ENCODE measurements around the gene ADH1C.
"Not testable (repeated sequence)": the region's sequence is repeated elsewhere in the genome, so short reads cannot be mapped to it uniquely, and the experiment has no call there.

The ADH1C gene

DNA sequence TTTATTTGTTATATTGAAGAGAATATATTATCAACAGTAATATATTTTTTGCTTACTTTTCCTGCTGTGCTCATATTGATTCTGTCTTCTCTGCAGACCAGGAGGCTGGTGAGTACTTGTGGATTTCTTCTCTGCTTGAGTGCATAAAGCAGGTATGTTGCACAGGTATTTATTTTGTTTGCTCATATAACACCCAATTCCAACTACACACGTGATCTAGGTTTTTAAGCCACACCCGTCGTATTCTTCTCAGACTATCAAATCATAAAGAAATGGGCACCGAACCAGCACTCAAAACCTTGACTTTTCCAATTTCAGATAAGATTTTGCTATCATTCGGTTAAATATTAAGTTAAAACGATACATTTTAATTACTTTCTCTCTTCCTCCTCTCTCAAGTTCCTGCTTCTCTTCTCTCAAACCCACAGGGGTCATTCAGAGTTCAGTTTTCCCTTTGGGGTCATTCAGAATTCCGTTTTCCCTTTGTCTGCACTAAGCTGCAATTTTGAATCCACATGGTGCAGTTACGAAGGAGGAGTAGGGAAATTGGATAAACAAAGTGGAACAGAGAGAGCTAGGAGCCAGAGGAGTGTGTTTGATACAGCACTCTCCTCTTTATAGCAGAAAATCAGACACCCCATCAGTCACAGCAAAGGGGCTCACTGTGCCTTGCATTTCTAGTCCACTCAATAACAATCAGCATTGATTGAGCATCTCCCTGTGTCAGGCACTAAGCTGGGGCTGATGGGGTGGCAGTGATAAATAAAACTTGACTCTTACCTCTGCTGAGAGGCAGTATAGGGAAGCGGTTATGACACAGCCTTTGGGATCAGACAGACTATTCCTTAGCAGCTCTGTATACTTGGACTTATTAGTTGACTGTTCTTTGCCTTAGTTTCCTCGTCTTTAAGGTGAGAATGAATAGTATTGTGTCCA lies at the start of gene ADH1C:
ADH1C (minus strand) TSS at position 145 of the 936 bp plus-strand sequence; CDS start at position 74, 71 bp downstream.
- no peak for DNase-seq

DNA sequence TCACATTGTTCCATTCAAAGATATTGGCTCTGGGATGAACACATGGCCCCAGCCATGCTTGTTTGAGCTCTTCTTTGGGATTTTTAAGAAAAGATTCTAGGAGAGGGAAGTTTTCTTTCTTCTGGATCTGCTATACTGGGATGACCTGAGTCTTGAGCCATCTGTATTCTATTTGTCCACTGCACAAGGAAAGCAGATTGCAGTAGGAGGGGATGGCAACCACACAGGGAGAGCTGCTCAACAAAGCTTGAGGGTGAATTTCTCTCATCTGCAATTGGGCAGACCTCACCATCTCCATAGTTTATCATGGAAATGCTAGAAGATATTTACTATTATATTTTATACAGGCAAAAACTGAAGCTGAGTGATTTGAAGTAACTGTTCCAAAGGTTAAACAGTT lies 48.3 kb upstream of the ADH1C start:
- no peak for DNase-seq

GRCh38 chr4:99399017-99399416 lies 46.5 kb upstream of the ADH1C start:
- no peak for DNase-seq

DNA sequence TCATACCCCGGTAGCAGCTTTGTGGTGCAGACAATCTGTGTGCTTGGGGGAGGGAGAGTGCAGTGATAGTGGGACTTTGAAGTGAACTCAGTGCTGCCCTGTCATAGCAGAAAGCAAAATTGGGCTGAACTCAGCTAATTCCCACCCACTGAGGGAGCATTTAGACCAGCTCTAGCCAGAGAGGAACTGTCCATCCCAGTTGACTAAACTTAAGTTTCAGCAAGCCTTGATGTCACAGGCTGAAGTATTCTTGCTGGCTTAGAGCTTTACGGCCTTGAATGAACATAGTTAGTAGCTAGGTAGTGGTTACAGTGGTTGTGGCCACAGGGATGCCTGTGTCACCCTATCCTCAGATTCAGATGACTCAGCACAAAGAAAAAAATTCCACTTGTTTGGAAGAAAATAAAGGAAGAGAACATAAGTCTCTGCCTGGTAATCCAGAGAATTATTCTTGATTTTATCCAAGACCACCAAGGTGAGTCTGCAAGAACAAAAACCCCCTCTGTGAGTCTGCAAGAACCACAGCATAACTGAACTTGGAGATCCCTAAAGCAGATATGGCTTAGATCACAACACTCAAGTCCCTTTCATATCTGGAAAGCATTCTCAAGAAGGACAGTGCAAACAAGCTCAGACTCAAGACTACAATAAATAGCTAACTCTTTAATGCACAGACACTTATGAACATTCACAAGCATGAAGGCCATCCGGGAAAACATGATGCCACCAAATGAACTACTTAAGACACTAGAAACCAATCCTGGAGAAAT lies 43.2 kb upstream of the ADH1C start:
- DNase-seq, result no peak

- DNase-seq, result no peak
These were observed 42.4 kb upstream of the ADH1C start for GRCh38 chr4:99394896-99395295.

GRCh38 chr4:99390055-99390454 lies 37.5 kb upstream of the ADH1C start:
- no peak for DNase-seq

- no peak for DNase-seq
These were observed 37.1 kb upstream of the ADH1C start for GRCh38 chr4:99389606-99390005.

DNA sequence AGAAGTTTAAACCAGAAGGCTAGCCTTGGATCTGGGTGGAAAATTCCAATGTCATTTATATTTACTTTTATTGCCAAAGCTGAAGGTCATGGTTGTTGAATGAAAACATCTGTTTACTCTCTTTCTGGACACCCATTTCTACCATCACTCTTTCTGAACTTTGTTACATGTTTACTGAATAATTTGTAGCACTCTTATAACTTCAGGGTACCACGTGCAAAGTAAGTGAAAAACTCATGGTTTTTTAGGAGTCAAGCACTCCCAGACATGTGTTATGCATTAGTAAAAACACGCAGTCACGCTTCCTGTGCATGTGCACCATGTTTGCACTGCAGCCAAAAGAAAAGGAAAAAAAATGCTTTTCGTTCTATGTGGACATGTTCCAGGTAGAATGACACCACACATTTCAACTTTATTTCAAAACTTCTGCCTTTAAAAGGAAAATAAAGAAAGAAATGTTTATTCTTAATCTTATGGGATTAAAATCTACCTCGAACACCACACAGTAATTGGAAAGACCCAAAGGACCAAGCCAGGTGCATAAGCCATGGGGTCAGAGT lies 31.4 kb upstream of the ADH1C start:
- no peak for DNase-seq

DNA sequence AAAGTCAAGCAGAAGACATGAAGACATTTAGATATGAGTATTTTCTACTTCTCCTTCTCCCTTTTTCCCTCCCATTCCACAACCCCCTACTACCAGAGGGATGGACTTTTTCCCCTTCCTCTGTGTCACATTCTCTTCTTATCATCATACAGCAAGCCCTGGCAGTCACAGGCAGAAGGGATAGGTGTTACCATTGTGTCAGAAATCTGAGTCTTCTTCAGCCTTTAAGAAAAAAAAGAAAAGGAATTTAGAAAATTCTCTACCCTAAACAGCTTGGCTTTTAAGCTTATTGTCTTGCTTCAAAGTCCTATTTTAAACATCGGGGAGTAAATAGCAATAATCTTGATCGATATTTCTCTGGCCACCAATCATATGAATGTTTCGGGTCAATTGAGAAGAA lies 30.9 kb upstream of the ADH1C start:
- no peak for DNase-seq

GRCh38 chr4:99382745-99383360 lies 30.3 kb upstream of the ADH1C start:
- DNase-seq, result no peak

GRCh38 chr4:99381588-99382175 lies 29.1 kb upstream of the ADH1C start:
- no peak for DNase-seq

GRCh38 chr4:99379571-99379970 lies 27.0 kb upstream of the ADH1C start:
- no peak for DNase-seq

GRCh38 chr4:99378876-99379275 lies 26.3 kb upstream of the ADH1C start:
- no peak for DNase-seq

GRCh38 chr4:99377341-99377740 lies 24.8 kb upstream of the ADH1C start:
- DNase-seq, result not testable (repeated sequence)

GRCh38 chr4:99372464-99372863 lies 19.9 kb upstream of the ADH1C start:
- not testable (repeated sequence) for DNase-seq

- not testable (repeated sequence) for DNase-seq
These were observed 15.3 kb upstream of the ADH1C start for GRCh38 chr4:99367817-99368216.

GRCh38 chr4:99366491-99366890 lies 13.9 kb upstream of the ADH1C start:
- no peak for DNase-seq

DNA sequence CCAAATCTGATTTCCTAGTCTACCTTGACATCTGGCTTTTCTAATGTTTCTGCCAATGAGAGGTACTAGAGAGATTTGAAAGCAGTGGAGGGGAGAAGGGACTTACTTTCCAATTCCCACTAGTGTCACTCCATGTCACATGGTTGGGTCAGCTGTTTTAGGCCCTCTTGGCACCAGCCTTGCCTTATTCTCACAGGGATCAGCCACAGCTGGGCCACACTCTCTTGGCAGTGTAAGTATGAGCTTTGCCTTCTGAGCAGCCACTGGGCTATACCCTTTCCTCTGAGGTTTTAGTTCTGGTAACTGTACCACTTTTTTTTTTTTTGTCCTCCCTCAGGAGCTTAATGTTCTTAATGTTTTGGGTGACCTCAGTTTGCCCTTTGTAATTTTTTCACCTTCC lies 10.2 kb upstream of the ADH1C start:
- no peak for DNase-seq

DNA sequence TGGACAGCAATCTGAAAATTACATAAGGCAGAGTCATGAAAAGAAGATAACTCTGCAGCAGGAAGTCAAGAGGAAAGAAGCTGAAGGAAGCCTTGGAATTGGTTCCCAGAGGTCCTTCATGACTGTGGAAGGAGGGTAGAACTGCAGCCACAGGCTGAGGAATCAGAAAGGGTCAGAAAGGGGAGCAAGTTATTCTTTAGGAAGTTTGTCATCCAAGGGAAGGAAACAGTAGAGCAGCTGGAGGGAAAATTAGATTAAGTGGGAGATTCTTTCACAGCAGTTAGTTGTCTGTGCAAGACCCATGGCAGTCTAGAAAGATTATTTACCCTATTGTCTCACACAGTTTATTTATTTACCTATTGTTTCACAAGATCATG lies 9.3 kb upstream of the ADH1C start:
- no peak for DNase-seq

DNA sequence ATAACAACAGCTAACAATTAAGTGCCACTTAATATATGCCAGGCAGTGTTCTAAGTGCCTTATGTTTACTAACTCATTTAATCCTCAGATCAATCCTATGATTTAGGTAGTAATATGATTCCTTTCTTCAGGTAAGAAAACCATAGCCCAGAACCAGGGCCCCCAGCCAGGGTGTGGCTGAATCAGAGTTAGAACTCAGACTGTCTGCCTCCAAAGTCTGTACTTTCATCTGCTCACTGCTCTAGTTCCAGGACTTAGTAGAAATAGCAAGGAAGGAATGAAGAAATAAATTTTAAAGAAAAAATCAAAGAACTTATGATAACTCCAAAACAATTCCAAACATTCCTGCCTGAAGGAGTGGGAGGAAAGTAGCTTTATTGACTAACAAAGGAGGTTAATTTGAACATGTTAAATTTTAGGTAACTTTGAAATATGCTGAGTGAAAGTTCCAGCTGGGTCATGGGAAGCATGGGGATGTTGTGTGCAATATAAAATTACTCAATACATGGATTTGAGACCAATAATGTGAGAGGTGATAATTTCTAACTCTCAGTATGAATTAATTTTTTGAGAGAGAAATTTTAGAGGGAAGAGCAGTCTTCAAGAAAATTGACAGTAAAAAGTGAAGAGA lies 8.8 kb upstream of the ADH1C start:
- DNase-seq, result no peak

GRCh38 chr4:99359480-99360204 lies 7.1 kb upstream of the ADH1C start:
- DNase-seq, result no peak

DNA sequence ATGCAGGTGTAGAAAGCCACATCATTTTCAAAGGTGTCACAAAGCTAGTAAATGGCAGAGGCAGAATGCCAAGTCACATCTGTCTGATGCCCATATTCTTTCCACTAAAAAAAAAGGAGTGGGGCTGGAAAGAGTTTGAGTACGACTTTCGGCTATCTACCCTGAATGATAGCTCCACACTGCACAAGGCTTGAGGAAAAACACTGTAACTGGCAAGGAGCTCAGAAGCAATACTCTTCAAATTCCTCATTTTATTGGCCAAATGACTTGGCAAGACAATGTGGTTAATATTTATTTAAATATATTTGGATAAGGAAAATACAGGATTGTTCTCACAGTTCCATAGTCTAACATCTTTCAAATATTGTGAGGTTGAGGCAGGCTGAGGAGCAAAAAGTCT lies 5.4 kb upstream of the ADH1C start:
- no peak for DNase-seq

All from activated CD4-positive, CD25-positive, alpha-beta regulatory T cell treated with anti-CD3 and anti-CD28 coated beads, Interleukin-2, amount 50 U/mL, for 72 hours (primary cell).